ENCODE results near the gene IFI30.

The IFI30 gene

DNA sequence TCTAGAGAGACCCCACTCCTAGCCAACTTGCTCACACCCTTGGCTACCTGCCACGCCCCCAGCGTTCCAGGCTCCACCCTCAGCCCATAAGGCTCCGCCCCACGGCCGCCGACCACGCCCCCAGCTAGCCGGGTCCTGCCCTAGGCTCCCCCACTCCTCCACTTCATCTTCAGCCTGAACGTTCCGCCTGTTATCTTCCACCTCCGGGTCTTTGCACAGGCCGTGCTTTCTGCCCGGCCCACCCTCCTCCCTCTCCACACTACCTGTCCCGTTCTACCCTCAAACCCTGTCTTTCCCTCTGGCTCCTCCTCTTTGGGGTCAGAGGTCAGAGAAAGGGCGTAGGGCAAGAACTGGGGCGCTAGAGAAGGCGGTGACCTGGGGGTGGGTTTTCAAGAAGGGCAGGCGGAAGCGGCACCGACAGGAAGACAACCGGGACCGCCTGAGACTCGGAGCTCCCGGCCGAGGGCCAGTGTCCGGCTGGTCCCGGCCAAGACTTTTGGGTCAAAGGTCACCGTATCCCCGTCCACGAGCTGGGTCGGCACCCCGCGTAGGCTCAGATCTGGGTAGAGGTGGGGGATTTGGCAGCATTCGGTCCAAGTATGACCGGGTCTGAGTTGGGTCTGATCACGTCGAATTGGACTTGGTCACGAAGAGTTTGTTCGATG, 50.4 kb downstream of the IFI30 start:
- DNase-seq: peak in 17 of 56 donors; percentile 5 to 68 (median 27)

GRCh38 chr19:18224525-18225354, 51.1 kb downstream of the IFI30 start:
- peak in 55 of 56 donors; percentile 50 to 94 (median 83) for DNase-seq

GRCh38 chr19:18225355-18225701, 51.7 kb downstream of the IFI30 start:
- DNase-seq: peak in 1 of 56 donors; percentile 3

DNA sequence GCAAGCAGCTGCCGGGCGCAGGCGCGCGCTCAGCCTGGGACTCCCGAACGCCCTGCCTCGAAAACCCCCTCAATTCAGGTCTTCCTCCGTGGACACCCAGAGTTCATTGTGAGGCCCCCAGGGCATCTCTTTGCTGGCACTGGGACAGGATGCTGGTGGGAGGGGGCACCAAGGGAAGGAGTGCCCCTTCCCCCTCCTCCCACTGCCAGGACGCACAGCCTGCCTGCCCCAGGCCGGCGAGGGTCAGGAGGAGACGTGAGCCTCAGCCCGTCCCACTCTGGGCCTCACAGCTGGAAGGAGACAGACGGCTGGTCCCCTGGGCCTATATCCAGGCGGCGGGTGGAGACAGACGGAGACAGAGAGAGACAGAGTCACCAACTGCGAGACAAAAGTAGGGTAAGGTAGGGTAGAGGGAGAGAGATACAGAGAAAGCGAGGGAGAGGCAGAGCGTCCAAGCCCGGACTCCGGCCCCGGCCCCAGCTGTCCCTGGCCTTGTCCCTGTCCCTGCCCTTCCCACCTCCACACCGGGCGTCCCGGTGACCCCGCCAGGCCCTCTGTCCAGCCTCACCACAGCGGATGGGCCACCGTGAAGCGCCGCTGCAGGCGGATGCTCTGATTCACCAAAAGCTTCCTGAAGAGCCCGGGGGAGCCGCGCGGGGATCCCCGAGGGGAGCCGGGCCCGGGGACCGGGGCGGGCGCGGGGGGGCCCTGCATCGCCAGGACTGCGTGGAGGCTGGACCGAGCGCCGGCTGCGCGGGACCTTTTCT, 52.3 kb downstream of the IFI30 start, which contains the start of gene PDE4C:
PDE4C (minus strand) TSS at position 737 of the 767 bp plus-strand sequence; CDS start at position 714, 23 bp downstream.
- DNase-seq: no peak

DNA sequence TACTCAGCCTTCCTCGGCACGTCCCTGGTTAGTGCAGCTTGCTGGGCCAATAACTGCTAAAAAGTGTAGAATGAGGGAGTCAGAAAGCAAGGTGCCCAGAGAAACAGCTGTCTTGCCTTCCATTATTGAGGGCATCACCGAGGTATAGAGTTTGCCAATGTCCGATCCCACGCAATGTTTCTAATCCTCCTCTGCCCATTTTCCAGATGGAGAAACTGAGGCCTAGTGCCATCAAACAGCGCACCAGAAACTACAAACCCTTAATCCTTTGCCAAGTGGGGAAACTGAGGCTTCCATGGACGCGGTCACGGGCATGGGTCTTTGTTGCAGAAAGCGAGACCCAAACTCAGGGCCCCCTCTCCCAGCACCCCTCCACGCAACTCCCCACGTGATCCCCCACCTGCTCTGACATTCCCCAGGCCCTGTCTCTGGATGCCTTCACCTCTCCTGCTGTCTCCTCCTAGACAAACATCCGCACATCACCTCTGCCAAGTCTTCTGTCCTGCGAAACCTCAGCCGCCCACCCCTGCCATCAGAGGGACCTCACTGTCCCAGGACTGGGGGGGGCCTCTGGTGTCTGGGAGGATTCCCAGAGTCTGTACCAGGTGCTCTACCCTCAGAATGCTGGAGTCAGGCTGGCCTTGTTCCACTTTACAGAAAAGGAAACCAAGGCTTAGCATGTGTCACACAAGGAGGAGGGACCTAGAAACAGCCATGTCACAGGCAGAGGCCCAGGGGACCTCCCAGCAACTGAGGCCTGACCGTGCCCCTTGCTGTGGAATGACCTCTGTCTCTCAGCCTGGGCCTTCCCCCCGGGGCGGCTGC, 53.6 kb downstream of the IFI30 start:
- DNase-seq: no peak
